BE2C (cell line): ENCODE data around the gene LRRTM4.

Source experiments
- DNase-seq: peaks from one replicate; pipeline ENCODE4 v3.0.0-alpha.2; 2020
- H3K27me3 ChIP-seq: fragments of 250-450 bp; sonication (Bioruptor Pico); 2 replicates; pipeline ENCODE4 v1.5.1; 2020; ENCODE audit warnings: mild to moderate bottlenecking
- H3K36me3 ChIP-seq: fragments of 250-450 bp; sonication (Bioruptor Pico); 2 replicates; pipeline ENCODE4 v1.5.1; 2020; ENCODE audit warnings: mild to moderate bottlenecking
- H3K4me1 ChIP-seq: fragments of 250-450 bp; sonication (Bioruptor Pico); 2 replicates; pipeline ENCODE4 v1.5.1; 2020
- H3K4me3 ChIP-seq: 2 replicates; pipeline ENCODE4 v1.5.1; 2011; ENCODE audit warnings: low read depth, low read length
- H3K9me3 ChIP-seq: fragments of 250-450 bp; sonication (Bioruptor Pico); 2 replicates; pipeline ENCODE4 v1.5.1; 2020
- CTCF ChIP-seq: IDR thresholded peaks from 2 replicates; pipeline ENCODE4 v1.5.1; 2012; ENCODE audit warnings: mild to moderate bottlenecking, low read depth, low read length

LRRTM4 gene

DNA sequence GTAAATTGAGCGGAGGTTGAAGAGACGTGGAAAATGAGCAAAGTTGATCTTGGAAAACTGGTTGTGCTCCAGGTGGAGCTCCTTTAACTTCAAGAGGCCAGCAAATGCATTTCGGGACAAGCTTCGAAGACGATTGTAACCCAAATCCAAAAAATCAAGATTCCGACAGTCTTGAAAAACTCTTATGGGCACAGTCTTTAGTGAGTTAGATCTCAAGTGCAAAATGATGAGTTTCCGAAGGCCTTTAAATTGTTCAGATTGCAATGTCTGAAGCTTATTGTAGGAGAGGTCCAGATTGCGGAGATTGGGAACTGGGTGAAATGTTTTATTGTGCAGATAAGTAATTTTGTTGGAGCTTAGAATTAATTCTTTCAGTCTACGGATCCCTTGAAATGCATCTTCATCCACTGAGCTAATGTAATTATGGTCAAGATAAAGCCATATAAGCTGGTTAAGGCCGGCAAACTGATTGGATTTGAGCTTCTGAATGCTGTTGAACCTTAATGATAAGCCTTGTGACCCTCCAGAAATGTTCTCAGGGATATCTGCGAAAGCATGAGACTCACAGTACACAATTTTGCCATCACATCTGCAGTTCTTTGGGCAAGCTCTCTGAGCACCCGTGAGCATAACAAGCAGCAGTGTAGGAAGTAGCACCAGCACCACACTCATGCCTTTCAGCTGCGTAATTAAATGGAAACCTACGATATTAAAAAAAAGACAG, 2.9 kb downstream of the LRRTM4 start:
- H3K4me1 ChIP-seq, result no peaks in the 10 kb centered on the region
- no peak for TF ChIP-seq CTCF
- DNase-seq, result no peak
- H3K4me3 ChIP-seq, result no peak overlapping the region
- H3K27me3 ChIP-seq, result no peaks in the 10 kb centered on the region
- H3K9me3 ChIP-seq, result no peaks in the 10 kb centered on the region
- no peaks in the 10 kb centered on the region for H3K36me3 ChIP-seq

DNA sequence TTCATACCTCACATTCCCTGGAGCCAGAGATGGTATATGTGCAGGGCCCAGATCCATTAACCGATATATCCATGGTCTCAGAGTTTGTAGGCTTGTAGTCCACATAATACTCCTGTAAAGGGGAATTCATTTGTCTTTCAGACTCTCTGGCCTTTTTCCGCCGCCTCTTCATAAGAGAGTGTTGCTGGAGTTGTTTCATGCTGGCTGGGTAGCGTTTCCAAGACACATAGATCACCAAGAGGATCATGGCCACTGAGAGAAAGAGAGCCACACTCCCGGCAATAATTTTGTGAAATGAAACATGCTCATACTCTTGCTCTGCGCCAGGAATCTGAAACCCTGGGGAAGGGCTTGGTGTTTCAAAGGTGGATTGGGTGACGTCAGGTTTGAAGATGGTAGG, 3.9 kb downstream of the LRRTM4 start:
- no peak for TF ChIP-seq CTCF
- Histone ChIP-seq H3K4me3 (no peak overlapping the region), H3K27me3 (no peaks in the 10 kb centered on the region), H3K4me1 (no peaks in the 10 kb centered on the region), H3K9me3 (no peaks in the 10 kb centered on the region), H3K36me3 (no peaks in the 10 kb centered on the region)
- DNase-seq, result no peak

GRCh38 chr2:77513191-77513590, 9.0 kb downstream of the LRRTM4 start:
- no peaks in the 10 kb centered on the region for H3K9me3 ChIP-seq
- DNase-seq, result no peak
- no peaks in the 10 kb centered on the region for H3K36me3 ChIP-seq
- no peaks in the 10 kb centered on the region for H3K27me3 ChIP-seq
- no peak for TF ChIP-seq CTCF
- no peak overlapping the region for H3K4me3 ChIP-seq
- H3K4me1 ChIP-seq, result no peaks in the 10 kb centered on the region

GRCh38 chr2:77512507-77512906, 9.7 kb downstream of the LRRTM4 start:
- Histone ChIP-seq H3K4me1 (no peaks in the 10 kb centered on the region), H3K9me3 (no peaks in the 10 kb centered on the region), H3K27me3 (no peaks in the 10 kb centered on the region), H3K36me3 (no peaks in the 10 kb centered on the region), H3K4me3 (no peak overlapping the region)
- no peak for TF ChIP-seq CTCF
- DNase-seq, result no peak

DNA sequence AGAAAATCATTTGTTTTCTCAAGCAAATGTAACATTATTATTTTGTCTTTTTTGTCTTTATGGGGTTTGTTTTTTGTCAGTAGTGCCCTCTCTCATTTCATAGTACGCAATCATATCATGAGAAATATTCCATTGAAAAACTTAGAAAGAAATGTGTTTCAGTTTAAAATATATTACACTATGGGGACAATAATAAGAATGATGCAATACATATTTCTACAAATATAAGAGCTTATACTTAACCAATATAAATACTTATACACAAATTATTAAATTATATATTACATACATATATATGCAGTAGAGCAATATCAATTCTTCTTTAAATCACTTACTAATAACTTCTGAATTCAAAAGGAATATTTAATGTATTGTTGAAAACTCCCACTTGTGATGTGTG, 13.7 kb downstream of the LRRTM4 start:
- Histone ChIP-seq H3K9me3 (no peaks in the 10 kb centered on the region), H3K4me1 (no peaks in the 10 kb centered on the region), H3K4me3 (no peak overlapping the region), H3K27me3 (no peaks in the 10 kb centered on the region), H3K36me3 (no peaks in the 10 kb centered on the region)
- no peak for TF ChIP-seq CTCF
- DNase-seq, result no peak

GRCh38 chr2:77507657-77508056, 14.5 kb downstream of the LRRTM4 start:
- no peaks in the 10 kb centered on the region for H3K9me3 ChIP-seq
- no peak overlapping the region for H3K4me3 ChIP-seq
- no peaks in the 10 kb centered on the region for H3K4me1 ChIP-seq
- H3K27me3 ChIP-seq, result no peaks in the 10 kb centered on the region
- DNase-seq, result no peak
- no peak for TF ChIP-seq CTCF
- no peaks in the 10 kb centered on the region for H3K36me3 ChIP-seq
